MM.1S (cell line): ENCODE measurements around the gene FAM187B.
A peak's percentile ranks its signal among the peaks of the same experiment; 100 is the strongest.

Experiments used
- DNase-seq: peaks from one replicate; pipeline ENCODE4 v3.0.0-alpha.2; 2015
- H2AFZ ChIP-seq: fragments of 300-600 bp; sonication (generic); 2 replicates; pipeline ENCODE4 v1.6.0; 2016; ENCODE audit warnings: antibody characterized with exemption, low read length
- H3F3A ChIP-seq: fragments of 300-600 bp; sonication (generic); 2 replicates; pipeline ENCODE4 v1.6.1; 2016; ENCODE audit warnings: mild to moderate bottlenecking, antibody characterized with exemption, low read length, moderate library complexity, mixed read lengths; ENCODE audit not compliant: insufficient read depth
- H3K27ac ChIP-seq: fragments of 300-600 bp; sonication (generic); 2 replicates; pipeline ENCODE4 v1.5.1; 2016; ENCODE audit warnings: mild to moderate bottlenecking, low read length
- H3K27me3 ChIP-seq: fragments of 300-600 bp; sonication (generic); replicated peaks from 2 replicates; pipeline ENCODE4 v1.6.0; 2016; ENCODE audit warnings: low read length; ENCODE audit not compliant: insufficient read depth
- H3K36me3 ChIP-seq: fragments of 300-600 bp; sonication (generic); replicated peaks from 2 replicates; pipeline ENCODE4 v1.6.1; 2016; ENCODE audit warnings: mild to moderate bottlenecking, low read length, mixed read lengths; ENCODE audit not compliant: insufficient read depth
- H3K4me1 ChIP-seq: fragments of 300-600 bp; sonication (generic); 2 replicates; pipeline ENCODE4 v1.6.1; 2016; ENCODE audit warnings: low read length, mixed read lengths
- H3K4me2 ChIP-seq: fragments of 300-600 bp; sonication (generic); 2 replicates; pipeline ENCODE4 v1.6.0; 2016; ENCODE audit warnings: low read depth, low read length
- H3K4me3 ChIP-seq: fragments of 300-600 bp; sonication (generic); 2 replicates; pipeline ENCODE4 v1.5.1; 2016; ENCODE audit warnings: low read length, mixed read lengths
- H3K79me2 ChIP-seq: fragments of 300-600 bp; sonication (generic); 2 replicates; pipeline ENCODE4 v1.6.1; 2016; ENCODE audit warnings: mixed run types, low read length, mixed read lengths
- H3K9ac ChIP-seq: fragments of 300-600 bp; sonication (generic); 2 replicates; pipeline ENCODE4 v1.6.1; 2016; ENCODE audit warnings: low read length, mixed read lengths
- H3K9me2 ChIP-seq: fragments of 300-600 bp; sonication (generic); replicated peaks from 2 replicates; pipeline ENCODE4 v1.6.1; 2016; ENCODE audit warnings: mild to moderate bottlenecking, low read length, mixed read lengths; ENCODE audit not compliant: insufficient read depth
- H3K9me3 ChIP-seq: fragments of 300-600 bp; sonication (generic); replicated peaks from 2 replicates; pipeline ENCODE4 v1.6.1; 2016; ENCODE audit warnings: mild to moderate bottlenecking, low read length, mixed read lengths; ENCODE audit not compliant: insufficient read depth
- H4K20me1 ChIP-seq: fragments of 300-600 bp; sonication (generic); 2 replicates; pipeline ENCODE4 v1.6.1; 2016; ENCODE audit warnings: mild to moderate bottlenecking, low read length, moderate library complexity, mixed read lengths; ENCODE audit not compliant: insufficient read depth
- EZH2 ChIP-seq: fragments of 300-600 bp; sonication (generic); optimal IDR thresholded peaks from 2 replicates; pipeline ENCODE3; 2017; ENCODE audit warnings: low read depth, mild to moderate bottlenecking, antibody characterized with exemption, low read length, mixed read lengths
- EZH2phosphoT487 ChIP-seq: fragments of 300-600 bp; sonication (generic); IDR thresholded peaks from 2 replicates; pipeline ENCODE4 v1.6.1; 2018; ENCODE audit warnings: antibody characterized with exemption, low read length
- TF ChIP-seq, protein P1 (sequence below): fragments of 300-600 bp; sonication (generic); IDR thresholded peaks from 2 replicates; pipeline ENCODE4 v1.5.1; 2016; ENCODE audit warnings: antibody characterized with exemption, low read length, mixed read lengths

FAM187B gene

DNA sequence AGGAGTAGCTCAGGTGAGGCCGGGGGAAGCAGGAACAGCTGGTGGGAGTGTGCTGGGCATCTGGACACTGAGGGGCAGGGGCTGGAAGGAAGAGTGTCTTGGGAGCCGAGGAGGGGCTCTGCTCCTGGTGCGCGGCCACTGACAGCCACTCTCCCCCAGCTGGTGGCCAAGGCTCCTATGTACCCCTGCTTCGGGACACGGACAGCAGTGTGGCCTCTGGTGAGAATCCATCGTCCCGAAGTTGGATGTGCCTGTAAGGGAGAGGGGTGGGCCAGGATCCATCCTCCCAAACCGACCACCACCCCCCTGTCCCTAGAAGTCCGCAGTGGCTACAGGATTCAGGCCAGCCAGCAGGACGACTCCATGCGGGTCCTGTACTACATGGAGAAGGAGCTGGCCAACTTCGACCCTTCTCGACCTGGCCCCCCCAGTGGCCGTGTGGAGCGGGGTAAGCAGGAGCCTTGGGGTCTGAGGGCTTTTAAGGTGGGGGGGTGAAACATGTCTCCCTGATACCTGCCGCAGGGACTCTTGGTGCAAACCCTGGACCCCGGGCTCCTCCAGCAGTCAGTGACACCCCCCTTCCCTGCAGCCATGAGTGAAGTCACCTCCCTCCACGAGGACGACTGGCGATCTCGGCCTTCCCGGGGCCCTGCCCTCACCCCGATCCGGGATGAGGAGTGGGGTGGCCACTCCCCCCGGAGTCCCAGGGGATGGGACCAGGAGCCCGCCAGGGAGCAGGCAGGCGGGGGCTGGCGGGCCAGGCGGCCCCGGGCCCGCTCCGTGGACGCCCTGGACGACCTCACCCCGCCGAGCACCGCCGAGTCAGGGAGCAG, 38.2 kb upstream of the FAM187B start:
- Histone ChIP-seq H4K20me1 (no peaks in the 10 kb centered on the region), H3K36me3 (0 out of 2 replicates have a peak, but pooled peaks cover 2% of the 10 kb centered on the region), H3K9ac (peak overlapping the region; percentile 73; the same call in 1 of the 2 replicates), H3K4me1 (no peaks in the 10 kb centered on the region), H2AFZ (peak overlapping the region; percentile 40; the same call in 1 of the 2 replicates), H3K79me2 (peaks cover 33% of the 10 kb centered on the region), H3F3A (peaks cover 10% of the 10 kb centered on the region), H3K9me3 (no peaks in the 10 kb centered on the region), H3K27me3 (no peaks in the 10 kb centered on the region), H3K4me3 (peak overlapping the region; percentile 73), H3K27ac (no peak overlapping the region; the same call in 1 of the 2 replicates), H3K4me2 (peak overlapping the region; percentile 93), H3K9me2 (no peaks in the 10 kb centered on the region)
- no peak for TF ChIP-seq EZH2phosphoT487
- TF ChIP-seq, protein P1, sequence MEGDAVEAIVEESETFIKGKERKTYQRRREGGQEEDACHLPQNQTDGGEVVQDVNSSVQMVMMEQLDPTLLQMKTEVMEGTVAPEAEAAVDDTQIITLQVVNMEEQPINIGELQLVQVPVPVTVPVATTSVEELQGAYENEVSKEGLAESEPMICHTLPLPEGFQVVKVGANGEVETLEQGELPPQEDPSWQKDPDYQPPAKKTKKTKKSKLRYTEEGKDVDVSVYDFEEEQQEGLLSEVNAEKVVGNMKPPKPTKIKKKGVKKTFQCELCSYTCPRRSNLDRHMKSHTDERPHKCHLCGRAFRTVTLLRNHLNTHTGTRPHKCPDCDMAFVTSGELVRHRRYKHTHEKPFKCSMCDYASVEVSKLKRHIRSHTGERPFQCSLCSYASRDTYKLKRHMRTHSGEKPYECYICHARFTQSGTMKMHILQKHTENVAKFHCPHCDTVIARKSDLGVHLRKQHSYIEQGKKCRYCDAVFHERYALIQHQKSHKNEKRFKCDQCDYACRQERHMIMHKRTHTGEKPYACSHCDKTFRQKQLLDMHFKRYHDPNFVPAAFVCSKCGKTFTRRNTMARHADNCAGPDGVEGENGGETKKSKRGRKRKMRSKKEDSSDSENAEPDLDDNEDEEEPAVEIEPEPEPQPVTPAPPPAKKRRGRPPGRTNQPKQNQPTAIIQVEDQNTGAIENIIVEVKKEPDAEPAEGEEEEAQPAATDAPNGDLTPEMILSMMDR, result no peak
- no peak for TF ChIP-seq EZH2
- no peak for DNase-seq

DNA sequence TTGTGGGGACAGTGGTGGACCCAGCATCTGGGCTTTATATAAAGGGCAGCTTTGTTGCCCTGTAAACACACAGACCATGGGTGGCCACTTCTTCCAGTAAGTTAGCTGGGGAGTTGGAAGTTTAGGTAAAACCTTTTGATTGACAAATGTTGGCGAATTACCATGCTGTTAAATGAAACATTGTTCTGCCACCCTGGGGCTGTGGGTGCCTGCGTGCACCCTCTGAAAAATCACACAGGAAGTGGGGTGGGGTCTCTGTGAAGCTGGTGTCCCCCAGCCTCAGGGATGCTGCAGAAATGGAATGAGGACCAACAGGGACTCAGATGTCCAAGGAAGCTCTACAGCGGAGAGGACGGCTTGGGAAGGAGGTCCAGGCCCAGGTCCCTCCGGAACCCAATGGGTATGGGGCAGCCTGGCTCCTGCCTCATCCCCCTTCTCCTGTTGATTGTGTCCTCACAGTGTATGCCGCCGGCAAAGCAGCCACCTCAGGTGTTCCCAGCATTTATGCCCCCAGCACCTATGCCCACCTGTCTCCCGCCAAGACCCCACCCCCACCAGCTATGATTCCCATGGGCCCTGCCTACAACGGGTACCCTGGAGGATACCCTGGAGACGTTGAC, 37.5 kb upstream of the FAM187B start:
- H3K4me1 ChIP-seq, result no peaks in the 10 kb centered on the region
- no peak for DNase-seq
- TF ChIP-seq EZH2phosphoT487, result no peak
- TF ChIP-seq EZH2, result no peak
- TF ChIP-seq, protein P1, result no peak
- no peak overlapping the region for H3K4me2 ChIP-seq
- no peak overlapping the region for H3K4me3 ChIP-seq
- H3F3A ChIP-seq, result peaks cover 10% of the 10 kb centered on the region
- no peaks in the 10 kb centered on the region for H4K20me1 ChIP-seq
- no peaks in the 10 kb centered on the region for H3K27me3 ChIP-seq
- H3K27ac ChIP-seq, result no peak overlapping the region
- no peak overlapping the region for H3K9ac ChIP-seq
- peaks cover 30% of the 10 kb centered on the region for H3K79me2 ChIP-seq
- H3K9me2 ChIP-seq, result no peaks in the 10 kb centered on the region
- H3K9me3 ChIP-seq, result no peaks in the 10 kb centered on the region
- no peak overlapping the region for H2AFZ ChIP-seq
- H3K36me3 ChIP-seq, result no peaks in the 10 kb centered on the region

DNA sequence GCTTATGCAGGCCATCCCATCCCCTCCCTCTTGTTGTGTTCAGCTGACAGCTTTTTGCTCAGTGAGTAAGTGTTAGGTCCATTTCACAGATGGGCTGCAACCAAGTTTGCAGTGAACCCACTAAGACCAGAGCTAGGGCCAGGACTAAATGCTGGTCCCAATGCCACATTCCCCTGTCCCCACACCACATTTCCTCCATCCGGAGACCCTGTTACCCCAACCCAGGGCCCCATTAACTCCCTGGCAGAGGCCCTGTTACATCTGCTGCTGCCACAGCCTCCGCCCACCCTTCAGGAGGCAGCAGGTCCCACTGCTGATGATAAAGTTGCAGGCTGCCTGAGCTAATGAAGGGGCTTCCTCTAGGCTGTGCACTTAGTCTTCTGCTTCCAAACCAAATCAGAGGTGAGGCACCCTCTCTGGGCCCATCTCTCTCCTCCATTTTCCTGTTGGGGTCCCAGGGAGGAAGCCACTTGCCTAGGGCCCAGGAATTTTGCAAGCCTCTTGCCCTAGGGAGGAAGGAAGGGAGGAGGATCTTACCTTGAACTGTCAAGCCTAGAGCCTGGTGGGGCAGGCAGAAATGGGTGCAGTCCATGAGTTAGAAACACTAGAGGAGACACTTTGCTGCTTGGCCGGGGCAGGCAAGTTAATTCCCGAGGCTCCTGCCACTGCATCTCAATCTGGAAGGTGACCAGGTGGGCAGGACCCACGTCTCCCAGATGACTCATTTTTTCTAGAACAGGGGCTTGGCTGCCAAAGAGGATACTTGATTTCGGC, 36.8 kb upstream of the FAM187B start:
- DNase-seq, result no peak
- Histone ChIP-seq H3K79me2 (peaks cover 26% of the 10 kb centered on the region), H3K4me3 (no peak overlapping the region), H3K4me1 (no peaks in the 10 kb centered on the region), H4K20me1 (no peaks in the 10 kb centered on the region), H3K36me3 (no peaks in the 10 kb centered on the region), H3K9me2 (no peaks in the 10 kb centered on the region), H3K27ac (no peak overlapping the region), H3K9me3 (no peaks in the 10 kb centered on the region), H3F3A (peaks cover 10% of the 10 kb centered on the region), H3K4me2 (no peak overlapping the region), H3K9ac (no peak overlapping the region), H3K27me3 (no peaks in the 10 kb centered on the region), H2AFZ (no peak overlapping the region)
- TF ChIP-seq EZH2, result no peak
- TF ChIP-seq EZH2phosphoT487, result no peak
- TF ChIP-seq, protein P1, result no peak
